GM12878 (cell line): Measurements from ENCODE around the gene PLXNC1. TPM values are rescaled to one million over a fixed set of nuclear protein-coding genes. Genes with fewer than 3 reads are reported as not detected.
A peak's percentile ranks its signal among the peaks of the same experiment; 100 is the strongest.

ENCODE experiments used
- ATAC-seq: fragments of 200-7000 bp; cut with Tn5 transposase; 3 replicates; pipeline ENCODE4 v1.9.1; 2020; ENCODE audit warnings: mild to moderate bottlenecking, moderate library complexity
- BruUV-seq: library from RNA; stranded (reverse); fragments of 400-500 nt; replicated peaks from 2 replicates; lab custom pipeline; 2021; lab: Mats Ljungman, UMichigan
- CTCF ChIA-PET: fragments of 300-600 bp; sonication (Branson Sonifier 250); formaldehyde crosslinking; extraction: SDS; loops from one replicate; lab custom pipeline; 2021; ENCODE audit warnings: inconsistent platforms; lab: Yijun Ruan, JAX
- POLR2A ChIA-PET: fragments of 350-600 bp; formaldehyde crosslinking; extraction: SDS; loops from one replicate; lab custom pipeline; 2021; ENCODE audit warnings: inconsistent platforms; lab: Charles Lee
- RAD21 ChIA-PET: fragments of 300-600 bp; sonication (Branson Sonifier 250); formaldehyde crosslinking; loops from one replicate; lab custom pipeline; 2023; ENCODE audit warnings: antibody characterized with exemption; ENCODE audit not compliant: unreplicated experiment; lab: Charles Lee
- SMC1A ChIA-PET: fragments of 300-600 bp; sonication (Branson Sonifier 250); formaldehyde crosslinking; loops from one replicate; lab custom pipeline; 2023; ENCODE audit not compliant: unreplicated experiment, uncharacterized antibody; lab: Charles Lee
- DNase-seq: peaks from one replicate; pipeline ENCODE4 v3.0.0-alpha.2; 2011; ENCODE audit warnings: low read depth, low spot score
- FAIRE-seq: peaks from 3 replicates; lab custom pipeline; 2011; peaks lifted over from hg19 to GRCh38; lab: Jason Lieb, UNC
- H2AFZ ChIP-seq: 2 replicates; pipeline ENCODE4 v1.6.0; 2011; ENCODE audit warnings: low read depth, low read length, control low read depth; ENCODE audit not compliant: control insufficient read depth
- H3K27ac ChIP-seq: 2 replicates; pipeline ENCODE4 v1.5.1; 2011; ENCODE audit warnings: control low read depth; ENCODE audit not compliant: control insufficient read depth, insufficient read depth
- H3K27me3 ChIP-seq, 2 experiments: replicated peaks in 1 of 2; 2 replicates each; pipeline versions ENCODE4 v1.6.0 to v1.6.1; 2011; ENCODE audit warnings: low read length in 1 of 2; ENCODE audit not compliant: control insufficient read depth in 2 of 2, insufficient read depth in 2 of 2
- H3K36me3 ChIP-seq, 2 experiments: 2 replicates each; pipeline ENCODE4 v1.5.1; 2011; ENCODE audit warnings: low read length in 1 of 2; ENCODE audit not compliant: control insufficient read depth in 2 of 2, insufficient read depth in 2 of 2
- H3K4me1 ChIP-seq: 2 replicates; pipeline ENCODE4 v1.6.1; 2011; ENCODE audit warnings: mild to moderate bottlenecking, low read length, moderate library complexity, mixed read lengths; ENCODE audit not compliant: control insufficient read depth, insufficient read depth
- H3K4me2 ChIP-seq: 2 replicates; pipeline ENCODE4 v1.6.0; 2011; ENCODE audit warnings: control low read depth; ENCODE audit not compliant: control insufficient read depth, insufficient read depth
- H3K4me3 ChIP-seq: fragments of 200-600 bp; sonication (generic); 2 replicates; pipeline ENCODE4 v1.5.1; 2016
- H3K79me2 ChIP-seq: 2 replicates; pipeline ENCODE4 v1.6.0; 2011; ENCODE audit warnings: low read length; ENCODE audit not compliant: control insufficient read depth, insufficient read depth
- H3K9ac ChIP-seq: 2 replicates; pipeline ENCODE4 v1.8.0; 2011; ENCODE audit warnings: low read length, control low read depth, mixed read lengths; ENCODE audit not compliant: control insufficient read depth, insufficient read depth
- H3K9me3 ChIP-seq: replicated peaks from 3 replicates; pipeline ENCODE4 v1.5.1; 2011; ENCODE audit warnings: mild to moderate bottlenecking, low read length; ENCODE audit not compliant: control insufficient read depth, insufficient read depth
- H4K20me1 ChIP-seq: 2 replicates; pipeline ENCODE4 v1.6.0; 2011; ENCODE audit not compliant: control insufficient read depth, insufficient read depth
- ELK1 ChIP-seq: IDR thresholded peaks from 2 replicates; pipeline ENCODE4 v1.6.1; 2012; ENCODE audit warnings: low read depth, low read length, improper control_type of control experiment
- NBN ChIP-seq: fragments of 450-650 bp; IDR thresholded peaks from 2 replicates; pipeline ENCODE4 v1.6.1; 2016
- TAF1 ChIP-seq: IDR thresholded peaks from 2 replicates; pipeline ENCODE4 v1.6.1; 2011; ENCODE audit warnings: mild to moderate bottlenecking, low read depth, low read length, borderline replicate concordance
- ZBED1 ChIP-seq: IDR thresholded peaks from 2 replicates; pipeline ENCODE4 v1.6.1; 2016; ENCODE audit warnings: borderline replicate concordance
- ZBTB11 ChIP-seq: fragments of 450-650 bp; formaldehyde crosslinking; IDR thresholded peaks from 2 replicates; pipeline ENCODE4 v1.5.0; 2022; ENCODE audit warnings: mild to moderate bottlenecking, missing genetic modification characterization
- WGBS: methylation state at CpG from one replicate; pipeline ENCODE4 v1.1.6; 2016; ENCODE audit warnings: low lambda C conversion rate; ENCODE audit not compliant: insufficient replicate concordance, insufficient coverage; ENCODE audit errors: missing lambda C conversion rate; 5-methylcytosine and 5-hydroxymethylcytosine counted together
- in situ Hi-C: fragments of 300-500 bp; cut with MboI; formaldehyde crosslinking; loops from 9 replicates; pipeline ENCODE4 v1.14.3; 2018; ENCODE audit warnings: mixed read lengths
- intact Hi-C: fragments of 100-400 bp; cut with micrococcal nuclease; formaldehyde crosslinking; loops from one replicate; pipeline ENCODE4 v1.14.2; 2022; ENCODE audit not compliant: unreplicated experiment
- polyA plus RNA-seq, 11 experiments: library from polyadenylated mRNA; depleted of rRNA in 4 of 11; unstranded in 6 of 11; stranded (reverse) in 5 of 11; fragments of >200 nt; fragmentation: Nextera tagmentation in 4 of 11; fragmentation: Illumina TruSeq in 1 of 11; extraction: Ambion mirVana in 4 of 11; extraction: Trizol in 1 of 11; gene quantifications; 1 replicate in 1 of 11; 2 replicates in 10 of 11; pipeline versions ENCODE4 v1.2.1 to v1.2.3, GENCODE V29; 2011 to 2016; ENCODE audit warnings: inconsistent platforms in 2 of 11, missing spikeins in 2 of 11, low read depth in 1 of 11
- total RNA-seq, 4 experiments: library from RNA; depleted of rRNA in 3 of 4; stranded (reverse); fragments of >200 nt in 3 of 4; fragmentation: Illumina TruSeq in 1 of 4; extraction: Trizol in 1 of 4; gene quantifications; 2 replicates each; pipeline versions ENCODE4 v1.2.1 to v1.2.3, GENCODE V29; 2013 to 2021
- TF ChIP-seq, protein P1 (sequence below): fragments of 450-650 bp; IDR thresholded peaks from 2 replicates; pipeline ENCODE4 v1.6.1; 2016; ENCODE audit warnings: mild to moderate bottlenecking

Gene PLXNC1
- total and polyA plus RNA-seq, 10 of the 15 experiments (the other 5 are each of a cell fraction or from before 2014, with no cell fraction given): 5.2 to 41.2 (median 24.6) TPM

DNA sequence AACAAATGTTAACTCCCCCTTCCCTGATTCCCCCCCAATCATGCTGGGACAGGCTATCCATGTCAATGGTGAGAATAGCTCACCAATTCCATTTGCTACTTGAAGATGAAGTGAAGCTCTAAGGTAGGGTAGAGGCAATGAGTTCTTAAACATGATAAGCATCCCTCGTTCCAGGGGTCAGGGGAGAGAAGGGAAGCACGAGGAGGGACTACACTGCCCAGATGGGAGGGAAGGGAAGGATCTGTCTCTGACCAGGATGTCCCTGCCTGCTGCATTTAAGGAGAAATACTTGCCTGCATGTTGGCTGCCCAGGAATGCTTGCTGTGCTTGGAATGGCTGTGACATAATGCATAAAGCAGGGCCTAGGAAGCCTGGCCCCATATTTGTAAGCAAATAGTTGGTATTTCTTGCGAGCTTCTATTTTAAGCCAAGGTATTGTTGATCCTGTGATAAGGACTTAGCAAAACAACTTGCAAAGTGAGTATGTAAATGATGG, 156.2 kb downstream of the PLXNC1 start:
- in situ Hi-C loops (no loop called here), intact Hi-C loops (loop anchor here (5.0 kb wide), 1 partner anchor 157 kb away; the partner anchor contains the start of gene PLXNC1)
- Histone ChIP-seq H3K36me3 (peaks cover 11 to 36% of the 10 kb centered on the region in 2 experiments), H3K4me2 (no peak overlapping the region), H3K27ac (peak overlapping the region; percentile 42; the same call in 1 of the 2 replicates), H2AFZ (no peak overlapping the region), H3K79me2 (no peaks in the 10 kb centered on the region), H4K20me1 (no peaks in the 10 kb centered on the region), H3K27me3 (no peaks in the 10 kb centered on the region), H3K9ac (no peak overlapping the region), H3K4me1 (peaks cover 32% of the 10 kb centered on the region), H3K9me3 (no peaks in the 10 kb centered on the region), H3K4me3 (no peak overlapping the region)
- ChIA-PET CTCF (interaction anchor here (0.6 to 1.6 kb wide), 7 partner anchors 33 to 170 kb away, joined by 3 to 6 read pairs (median 3); partner anchors contain the start of genes CEP83 and PLXNC1), POLR2A (interaction anchor here (1.2 to 2.8 kb wide), 3 partner anchors 14 to 100 kb away, joined by 3 to 9 read pairs (median 4); no protein-coding TSS in a partner anchor), RAD21 (interaction anchor here (0.8 to 1.5 kb wide), 6 partner anchors 8 to 228 kb away, joined by 3 to 8 read pairs (median 3); no protein-coding TSS in a partner anchor), SMC1A (interaction anchor here (0.6 to 2.7 kb wide), 16 partner anchors 10 to 153 kb away, joined by 3 to 15 read pairs (median 5); no protein-coding TSS in a partner anchor)
- WGBS: 77% methylated on average over 3 of the region's 3 CpGs
- no TSS peak for BruUV-seq
- DNase-seq: no peak
- TF ChIP-seq ZBED1 (0 out of 2 replicates have a peak, but pooled peaks have one; percentile 13), NBN (no peak)
- FAIRE-seq: no peak
- ATAC-seq: no peak

DNA sequence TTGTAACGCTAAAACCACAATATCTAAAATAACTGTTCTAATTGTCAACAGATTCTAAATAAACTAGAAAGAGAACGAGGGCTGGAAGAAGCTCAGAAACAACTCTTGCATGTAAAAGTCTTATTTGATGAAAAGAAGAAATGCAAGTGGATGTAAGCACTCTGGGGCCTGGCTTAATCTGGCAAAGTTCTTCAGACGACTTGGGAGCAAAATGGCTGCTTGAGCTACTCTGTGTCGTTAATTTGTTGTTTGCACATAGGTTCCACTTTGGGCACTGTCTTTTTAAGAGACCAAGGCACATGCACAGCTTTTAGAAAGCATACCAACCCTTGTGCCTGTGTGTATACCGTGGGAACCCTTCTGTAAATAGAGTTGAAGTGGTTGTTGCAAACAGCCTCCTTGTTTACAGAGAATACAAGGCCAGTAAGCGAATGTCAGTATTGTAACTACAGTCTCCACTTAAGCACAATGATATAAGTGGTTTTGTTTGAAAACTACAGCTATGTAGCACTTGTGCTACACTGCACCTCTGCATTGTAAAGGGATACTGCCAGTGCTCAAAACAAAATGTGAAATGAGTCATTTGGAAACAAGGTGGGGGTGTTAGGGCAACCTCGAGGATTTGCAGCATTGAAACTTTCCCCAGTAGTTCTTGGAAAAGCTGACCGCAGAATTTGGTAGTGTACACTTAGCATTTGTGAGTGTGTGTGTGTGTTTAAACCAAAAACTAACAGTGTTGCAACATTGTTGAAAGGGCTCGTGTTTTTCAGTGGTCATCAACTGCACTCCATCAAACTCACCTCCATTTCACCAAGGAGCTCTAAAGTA, 157.0 kb downstream of the PLXNC1 start:
- SMC1A ChIA-PET: interaction anchor here (0.6 to 2.7 kb wide), 18 partner anchors 12 to 171 kb away, joined by 3 to 15 read pairs (median 4); no protein-coding TSS in a partner anchor
- H3K4me3 ChIP-seq: no peak overlapping the region
- no peaks in the 10 kb centered on the region for H3K9me3 ChIP-seq
- peak; percentile 67 for DNase-seq
- intact Hi-C loops: loop anchor here (5.0 kb wide), 1 partner anchor 158 kb away; the partner anchor contains the start of gene PLXNC1
- H3K36me3 ChIP-seq: peaks cover 6 to 36% of the 10 kb centered on the region in 2 experiments
- H3K9ac ChIP-seq: no peak overlapping the region
- POLR2A ChIA-PET: interaction anchor here (0.5 to 2.8 kb wide), 4 partner anchors 36 to 101 kb away, joined by 3 to 9 read pairs (median 4); no protein-coding TSS in a partner anchor
- H3K79me2 ChIP-seq: no peaks in the 10 kb centered on the region
- RAD21 ChIA-PET: interaction anchor here (0.6 to 1.6 kb wide), 9 partner anchors 9 to 227 kb away, joined by 3 to 8 read pairs (median 3); no protein-coding TSS in a partner anchor
- CTCF ChIA-PET: interaction anchor here (0.8 to 1.6 kb wide), 9 partner anchors 32 to 171 kb away, joined by 3 to 6 read pairs (median 3); partner anchors contain the start of genes CEP83 and PLXNC1
- peaks cover 35% of the 10 kb centered on the region for H3K4me1 ChIP-seq
- in situ Hi-C loops: no loop called here
- no peaks in the 10 kb centered on the region for H3K27me3 ChIP-seq
- TSS peak; percentile 27 for BruUV-seq
- H3K27ac ChIP-seq: peak overlapping the region; percentile 42
- peak; percentile 44 for FAIRE-seq
- no peak overlapping the region; the same call in 1 of the 2 replicates for H2AFZ ChIP-seq
- 17% methylated on average over 9 of the region's 9 CpGs for WGBS
- peak; percentile 71 for ATAC-seq
- peak overlapping the region; percentile 2; the same call in 1 of the 2 replicates for H3K4me2 ChIP-seq
- no peaks in the 10 kb centered on the region for H4K20me1 ChIP-seq
- TF ChIP-seq TAF1: no peak
- TF ChIP-seq ELK1: no peak
- TF ChIP-seq ZBTB11 (CRISPR knock-in tag): no peak
- TF ChIP-seq, protein P1, sequence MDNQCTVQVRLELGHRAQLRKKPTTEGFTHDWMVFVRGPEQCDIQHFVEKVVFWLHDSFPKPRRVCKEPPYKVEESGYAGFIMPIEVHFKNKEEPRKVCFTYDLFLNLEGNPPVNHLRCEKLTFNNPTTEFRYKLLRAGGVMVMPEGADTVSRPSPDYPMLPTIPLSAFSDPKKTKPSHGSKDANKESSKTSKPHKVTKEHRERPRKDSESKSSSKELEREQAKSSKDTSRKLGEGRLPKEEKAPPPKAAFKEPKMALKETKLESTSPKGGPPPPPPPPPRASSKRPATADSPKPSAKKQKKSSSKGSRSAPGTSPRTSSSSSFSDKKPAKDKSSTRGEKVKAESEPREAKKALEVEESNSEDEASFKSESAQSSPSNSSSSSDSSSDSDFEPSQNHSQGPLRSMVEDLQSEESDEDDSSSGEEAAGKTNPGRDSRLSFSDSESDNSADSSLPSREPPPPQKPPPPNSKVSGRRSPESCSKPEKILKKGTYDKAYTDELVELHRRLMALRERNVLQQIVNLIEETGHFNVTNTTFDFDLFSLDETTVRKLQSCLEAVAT: no peak
